Measurements from ENCODE around the gene SLC51B. TPM values are rescaled to one million over a fixed set of nuclear protein-coding genes. Genes with fewer than 3 reads are reported as not detected.
"Not testable (repeated sequence)": the region's sequence is repeated elsewhere in the genome, so short reads cannot be mapped to it uniquely, and the experiment has no call there.

The SLC51B gene
- total RNA-seq, 1 donor, result not detected

DNA sequence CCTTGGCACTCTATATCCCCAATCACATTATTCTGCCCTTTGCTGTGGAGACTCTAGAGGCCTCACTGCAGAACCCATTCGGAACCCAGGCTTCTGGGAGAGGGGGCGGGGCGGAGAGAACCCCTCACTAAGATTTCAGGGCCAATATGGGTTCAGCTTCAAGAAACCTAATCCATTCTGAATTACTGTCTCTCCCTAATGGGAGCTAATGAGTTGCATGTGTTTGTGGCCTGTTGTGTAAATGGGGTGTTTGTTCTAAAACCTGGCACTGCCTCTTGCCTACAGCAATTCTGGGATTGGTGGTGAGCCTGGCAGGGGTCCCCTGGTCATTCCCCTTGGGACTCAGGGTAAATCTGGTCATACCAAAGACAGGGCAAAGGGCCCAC lies 23.2 kb downstream of the SLC51B start:
- no peak overlapping the region for H3K4me3 ChIP-seq (ENCODE audit: low read depth, low read length)
- TF ChIP-seq, protein P1, sequence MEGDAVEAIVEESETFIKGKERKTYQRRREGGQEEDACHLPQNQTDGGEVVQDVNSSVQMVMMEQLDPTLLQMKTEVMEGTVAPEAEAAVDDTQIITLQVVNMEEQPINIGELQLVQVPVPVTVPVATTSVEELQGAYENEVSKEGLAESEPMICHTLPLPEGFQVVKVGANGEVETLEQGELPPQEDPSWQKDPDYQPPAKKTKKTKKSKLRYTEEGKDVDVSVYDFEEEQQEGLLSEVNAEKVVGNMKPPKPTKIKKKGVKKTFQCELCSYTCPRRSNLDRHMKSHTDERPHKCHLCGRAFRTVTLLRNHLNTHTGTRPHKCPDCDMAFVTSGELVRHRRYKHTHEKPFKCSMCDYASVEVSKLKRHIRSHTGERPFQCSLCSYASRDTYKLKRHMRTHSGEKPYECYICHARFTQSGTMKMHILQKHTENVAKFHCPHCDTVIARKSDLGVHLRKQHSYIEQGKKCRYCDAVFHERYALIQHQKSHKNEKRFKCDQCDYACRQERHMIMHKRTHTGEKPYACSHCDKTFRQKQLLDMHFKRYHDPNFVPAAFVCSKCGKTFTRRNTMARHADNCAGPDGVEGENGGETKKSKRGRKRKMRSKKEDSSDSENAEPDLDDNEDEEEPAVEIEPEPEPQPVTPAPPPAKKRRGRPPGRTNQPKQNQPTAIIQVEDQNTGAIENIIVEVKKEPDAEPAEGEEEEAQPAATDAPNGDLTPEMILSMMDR (IDR thresholded peaks at IDR 0.05; ENCODE audit: insufficient read depth, low read depth, low read length), result no peak
- no peak for DNase-seq (ENCODE audit: low read depth)

DNA sequence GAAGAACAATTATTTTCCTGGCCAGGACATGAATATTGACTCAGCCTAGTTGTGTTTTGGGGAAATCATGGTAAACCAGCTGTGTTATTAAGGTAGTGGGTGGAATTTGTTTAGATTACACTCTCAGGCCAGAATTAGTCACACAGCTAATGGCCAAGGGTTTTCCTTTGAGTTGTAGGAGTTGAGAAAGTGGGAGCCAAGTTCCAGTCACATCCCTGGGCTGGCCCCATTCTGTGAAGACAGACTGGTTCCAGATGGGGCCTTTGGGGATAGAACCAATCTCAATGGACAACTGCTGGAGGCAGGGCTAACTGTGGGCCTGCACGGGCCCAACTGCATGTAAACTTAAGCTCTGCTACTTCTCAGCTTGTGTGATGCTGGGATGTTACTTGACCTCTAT lies 24.0 kb downstream of the SLC51B start:
- TF ChIP-seq, protein P1 (IDR thresholded peaks at IDR 0.05; ENCODE audit: insufficient read depth, low read depth, low read length), result no peak
- DNase-seq (ENCODE audit: low read depth), result peak; percentile 96
- no peak overlapping the region for H3K4me3 ChIP-seq (ENCODE audit: low read depth, low read length)

DNA sequence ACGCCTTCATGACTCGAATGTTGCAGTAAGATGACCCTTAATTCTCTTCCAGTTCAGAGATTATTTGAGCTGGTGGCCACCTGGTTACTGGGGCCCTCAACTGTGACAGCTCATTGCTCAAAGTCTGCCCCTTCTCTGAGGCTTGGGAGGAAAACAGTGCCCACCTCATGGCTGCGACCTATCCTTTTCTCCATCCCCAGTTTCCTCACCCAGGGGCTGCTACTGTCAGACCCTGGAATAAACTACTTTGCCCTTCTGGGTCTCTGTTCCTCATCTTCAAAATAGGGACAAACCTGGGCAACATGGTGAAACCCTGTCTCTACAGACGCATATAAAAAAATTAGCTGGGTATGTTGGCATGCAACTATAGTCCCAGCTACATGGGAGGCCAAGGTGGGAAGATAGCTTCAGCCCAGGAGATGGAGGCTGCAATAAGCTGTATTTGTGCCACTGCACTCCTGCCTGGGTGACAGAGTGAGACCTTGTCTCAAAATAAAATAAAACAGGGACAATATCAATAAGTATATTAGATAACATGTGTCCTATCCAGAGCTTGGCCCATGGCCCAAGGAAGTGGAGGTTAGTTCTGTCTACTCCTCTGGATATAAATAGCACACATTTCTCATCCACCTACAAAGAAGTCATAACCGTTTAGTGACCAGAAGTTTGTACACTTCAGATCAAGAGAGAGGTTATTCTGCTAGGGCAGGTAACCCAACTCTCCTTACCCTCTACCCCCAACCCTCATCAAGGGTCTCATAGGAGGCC lies 24.8 kb downstream of the SLC51B start:
- no peak for DNase-seq (ENCODE audit: low read depth)
- H3K4me3 ChIP-seq (ENCODE audit: low read depth, low read length), result no peak overlapping the region
- TF ChIP-seq, protein P1 (IDR thresholded peaks at IDR 0.05; ENCODE audit: insufficient read depth, low read depth, low read length), result no peak

DNA sequence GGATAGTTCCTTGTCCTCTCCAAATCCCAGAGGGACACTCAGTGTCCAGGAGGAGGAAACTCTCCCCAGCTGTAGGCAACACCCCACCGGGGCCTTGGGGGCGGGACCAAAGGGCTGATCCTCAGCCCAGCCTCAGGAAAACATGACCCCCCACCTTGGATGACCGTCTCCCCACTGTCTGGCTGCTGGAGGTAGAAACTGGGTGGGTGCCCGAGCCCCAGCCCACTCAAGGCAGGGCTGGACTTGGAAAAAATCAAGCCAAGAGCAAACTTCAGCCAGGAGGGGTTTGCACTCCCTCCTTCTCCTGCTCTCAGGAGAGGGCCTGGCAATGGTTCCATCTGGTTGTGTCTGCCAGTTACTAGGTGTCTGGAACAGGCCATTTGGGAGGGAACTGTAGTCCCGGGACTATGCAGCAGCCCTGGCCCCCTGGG lies 26.2 kb downstream of the SLC51B start:
- no peak for DNase-seq (ENCODE audit: low read depth)
- TF ChIP-seq, protein P1 (IDR thresholded peaks at IDR 0.05; ENCODE audit: insufficient read depth, low read depth, low read length), result no peak
- H3K4me3 ChIP-seq (ENCODE audit: low read depth, low read length), result no peak overlapping the region

DNA sequence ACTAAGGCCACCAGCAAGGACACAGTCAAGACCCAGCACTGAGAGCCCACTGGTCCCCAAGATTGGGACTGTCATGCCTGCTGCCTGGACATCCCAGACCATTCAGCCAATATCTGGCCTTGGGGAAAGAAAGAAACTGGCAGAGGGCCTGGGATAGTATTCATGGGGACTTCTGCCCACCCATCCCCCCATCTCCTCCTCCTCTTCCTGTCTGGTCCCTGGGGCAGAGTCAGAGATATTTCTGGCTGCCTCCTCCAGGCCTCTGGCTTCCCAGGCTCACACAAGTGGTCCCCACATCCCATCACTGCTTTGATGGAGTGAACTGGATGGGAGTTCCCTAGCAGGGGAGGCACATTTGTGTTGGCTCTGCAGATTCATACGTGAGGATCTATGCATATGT lies 26.8 kb downstream of the SLC51B start:
- no peak for DNase-seq (ENCODE audit: low read depth)
- TF ChIP-seq, protein P1 (IDR thresholded peaks at IDR 0.05; ENCODE audit: insufficient read depth, low read depth, low read length), result no peak

DNA sequence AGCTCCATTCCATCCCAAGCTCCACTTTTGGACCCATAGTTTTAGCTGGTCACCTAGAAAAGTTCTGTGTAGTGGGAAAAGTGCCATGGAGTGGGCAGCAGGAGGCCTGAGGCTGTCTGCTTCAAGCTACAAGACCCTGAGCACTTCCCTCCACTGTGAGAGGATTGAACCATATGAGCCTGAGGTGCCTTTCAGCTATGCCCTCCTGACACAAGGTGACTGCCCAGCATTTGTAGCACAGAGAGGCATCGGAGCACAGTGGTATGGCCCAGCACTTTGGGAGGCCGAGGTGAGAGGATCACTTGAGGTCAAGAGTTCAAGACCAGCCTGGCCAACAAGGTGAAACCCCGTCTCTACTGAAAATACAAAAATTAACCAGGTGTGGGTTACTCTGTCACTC lies 27.4 kb downstream of the SLC51B start:
- DNase-seq (ENCODE audit: low read depth), result no peak
- H3K4me3 ChIP-seq (ENCODE audit: low read depth, low read length), result no peak overlapping the region
- TF ChIP-seq, protein P1 (IDR thresholded peaks at IDR 0.05; ENCODE audit: insufficient read depth, low read depth, low read length), result no peak

More for the DNA sequence above, 26.8 kb downstream of the SLC51B start:
- H3K4me3 ChIP-seq (ENCODE audit: low read depth, low read length), result no peak overlapping the region

DNA sequence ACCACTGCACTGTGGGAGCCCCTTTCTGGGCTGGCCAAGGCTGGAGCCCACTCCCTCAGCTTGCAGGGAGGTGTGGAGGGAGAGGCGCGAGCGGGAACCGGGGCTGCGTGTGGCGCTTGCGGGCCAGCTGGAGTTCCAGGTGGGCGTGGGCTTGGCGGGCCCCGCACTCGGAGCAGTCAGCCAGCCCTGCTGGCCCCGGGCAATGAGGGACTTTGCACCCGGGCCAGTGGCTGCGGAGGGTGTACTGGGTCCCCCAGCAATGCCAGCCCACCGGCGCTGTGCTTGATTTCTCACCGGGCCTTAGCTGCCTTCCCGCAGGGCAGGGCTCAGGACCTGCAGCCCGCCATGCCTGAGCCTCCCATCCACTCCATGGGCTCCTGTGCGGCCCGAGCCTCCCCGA lies 29.8 kb downstream of the SLC51B start:
- H3K4me3 ChIP-seq (ENCODE audit: low read depth, low read length); DNase-seq (ENCODE audit: low read depth): not testable (repeated sequence)

DNA sequence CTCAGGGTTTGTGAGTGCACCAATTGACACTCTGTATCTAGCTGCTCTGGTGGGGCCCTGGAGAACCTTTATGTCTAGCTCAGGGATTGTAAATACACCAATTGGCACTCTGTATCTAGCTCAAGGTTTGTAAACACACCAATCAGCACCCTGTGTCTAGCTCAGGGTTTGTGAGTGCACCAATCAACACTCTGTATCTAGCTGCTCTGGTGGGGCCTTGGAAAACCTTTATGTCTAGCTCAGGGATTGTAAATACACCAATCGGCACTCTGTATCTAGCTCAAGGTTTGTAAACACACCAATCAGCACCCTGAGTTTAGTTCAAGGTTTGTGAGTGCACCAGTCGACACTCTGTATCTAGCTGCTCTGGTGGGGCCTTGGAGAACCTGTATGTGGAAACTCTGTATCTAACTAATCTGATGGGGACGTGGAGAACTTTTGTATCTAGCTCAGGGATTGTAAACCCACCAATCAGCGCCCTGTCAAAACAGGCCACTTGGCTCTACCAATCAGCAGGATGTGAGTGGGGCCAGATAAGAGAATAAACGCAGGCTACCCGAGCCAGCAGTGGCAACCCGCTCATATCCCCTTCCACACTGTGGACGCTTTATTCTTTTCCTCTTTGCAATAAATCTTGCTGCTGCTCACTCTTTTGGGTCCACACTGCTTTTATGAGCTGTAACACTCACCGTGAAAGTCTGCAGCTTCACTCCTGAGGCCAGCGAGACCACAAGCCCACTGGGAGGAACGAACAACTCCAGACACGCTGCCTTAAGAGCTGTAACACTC lies 30.6 kb downstream of the SLC51B start:
- DNase-seq (ENCODE audit: low read depth), result not testable (repeated sequence)

More for the DNA sequence above, 30.6 kb downstream of the SLC51B start:
- not testable (repeated sequence) for H3K4me3 ChIP-seq (ENCODE audit: low read depth, low read length)

Measured in fibroblast of villous mesenchyme (primary cell).